ENCODE data around the gene TRIP6. TPM values are rescaled to one million over a fixed set of nuclear protein-coding genes. Genes with fewer than 3 reads are reported as not detected.

Gene TRIP6
- total RNA-seq, 4 donors from 2014 or later: 24.9 to 53.5 (median 43.1) TPM

DNA sequence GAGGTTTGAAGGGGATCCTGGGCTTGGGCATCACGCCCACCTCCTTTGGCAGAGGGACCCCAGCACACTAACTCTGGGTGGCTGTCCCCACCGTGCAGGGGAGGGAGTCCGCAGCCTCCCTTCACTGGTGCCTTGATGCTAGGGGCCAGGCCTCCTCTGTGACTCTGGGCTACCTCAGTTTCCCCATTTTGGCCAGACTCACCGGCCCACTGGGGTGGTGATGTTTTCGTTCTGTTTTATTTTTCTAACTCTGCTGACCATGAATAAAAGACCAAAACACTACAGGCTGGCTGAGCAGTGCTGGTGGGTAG, 503 bp upstream of the TRIP6 start:
- TF ChIP-seq, protein P1, sequence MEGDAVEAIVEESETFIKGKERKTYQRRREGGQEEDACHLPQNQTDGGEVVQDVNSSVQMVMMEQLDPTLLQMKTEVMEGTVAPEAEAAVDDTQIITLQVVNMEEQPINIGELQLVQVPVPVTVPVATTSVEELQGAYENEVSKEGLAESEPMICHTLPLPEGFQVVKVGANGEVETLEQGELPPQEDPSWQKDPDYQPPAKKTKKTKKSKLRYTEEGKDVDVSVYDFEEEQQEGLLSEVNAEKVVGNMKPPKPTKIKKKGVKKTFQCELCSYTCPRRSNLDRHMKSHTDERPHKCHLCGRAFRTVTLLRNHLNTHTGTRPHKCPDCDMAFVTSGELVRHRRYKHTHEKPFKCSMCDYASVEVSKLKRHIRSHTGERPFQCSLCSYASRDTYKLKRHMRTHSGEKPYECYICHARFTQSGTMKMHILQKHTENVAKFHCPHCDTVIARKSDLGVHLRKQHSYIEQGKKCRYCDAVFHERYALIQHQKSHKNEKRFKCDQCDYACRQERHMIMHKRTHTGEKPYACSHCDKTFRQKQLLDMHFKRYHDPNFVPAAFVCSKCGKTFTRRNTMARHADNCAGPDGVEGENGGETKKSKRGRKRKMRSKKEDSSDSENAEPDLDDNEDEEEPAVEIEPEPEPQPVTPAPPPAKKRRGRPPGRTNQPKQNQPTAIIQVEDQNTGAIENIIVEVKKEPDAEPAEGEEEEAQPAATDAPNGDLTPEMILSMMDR (IDR thresholded peaks at IDR 0.05; ENCODE audit: low read depth): no peak

DNA sequence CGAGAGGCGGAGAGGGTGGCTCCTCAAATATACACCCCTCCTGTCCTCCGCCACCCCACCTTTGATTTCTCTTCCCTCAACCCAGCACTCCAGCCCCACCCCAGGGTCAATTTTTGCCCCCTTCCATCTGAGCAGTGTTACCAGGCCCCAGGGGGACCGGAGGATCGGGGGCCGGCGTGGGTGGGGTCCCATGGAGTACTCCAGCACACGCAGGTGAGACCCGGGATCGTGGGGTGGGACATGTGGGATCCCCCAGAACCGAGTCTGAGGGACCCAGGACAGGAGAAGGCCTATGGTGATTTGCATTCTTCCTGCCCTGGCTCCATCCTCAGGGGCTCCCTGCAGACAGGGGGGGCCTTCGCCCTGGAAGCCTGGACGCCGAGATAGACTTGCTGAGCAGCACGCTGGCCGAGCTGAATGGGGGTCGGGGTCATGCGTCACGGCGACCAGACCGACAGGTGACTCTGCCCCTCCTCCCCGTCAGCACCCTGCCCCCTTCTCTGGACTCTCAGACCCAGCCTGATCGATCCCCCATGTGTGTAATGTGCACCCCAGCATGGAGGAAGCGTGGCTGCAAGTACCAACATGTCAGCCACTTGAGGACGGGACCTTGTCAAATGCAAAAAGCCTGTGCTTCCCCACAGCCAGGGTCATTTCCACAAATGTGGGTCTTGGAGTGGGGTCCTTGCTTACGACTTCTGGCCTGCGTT, 744 bp downstream of the TRIP6 start:
- TF ChIP-seq, protein P1 (IDR thresholded peaks at IDR 0.05; ENCODE audit: low read depth): no peak

DNA sequence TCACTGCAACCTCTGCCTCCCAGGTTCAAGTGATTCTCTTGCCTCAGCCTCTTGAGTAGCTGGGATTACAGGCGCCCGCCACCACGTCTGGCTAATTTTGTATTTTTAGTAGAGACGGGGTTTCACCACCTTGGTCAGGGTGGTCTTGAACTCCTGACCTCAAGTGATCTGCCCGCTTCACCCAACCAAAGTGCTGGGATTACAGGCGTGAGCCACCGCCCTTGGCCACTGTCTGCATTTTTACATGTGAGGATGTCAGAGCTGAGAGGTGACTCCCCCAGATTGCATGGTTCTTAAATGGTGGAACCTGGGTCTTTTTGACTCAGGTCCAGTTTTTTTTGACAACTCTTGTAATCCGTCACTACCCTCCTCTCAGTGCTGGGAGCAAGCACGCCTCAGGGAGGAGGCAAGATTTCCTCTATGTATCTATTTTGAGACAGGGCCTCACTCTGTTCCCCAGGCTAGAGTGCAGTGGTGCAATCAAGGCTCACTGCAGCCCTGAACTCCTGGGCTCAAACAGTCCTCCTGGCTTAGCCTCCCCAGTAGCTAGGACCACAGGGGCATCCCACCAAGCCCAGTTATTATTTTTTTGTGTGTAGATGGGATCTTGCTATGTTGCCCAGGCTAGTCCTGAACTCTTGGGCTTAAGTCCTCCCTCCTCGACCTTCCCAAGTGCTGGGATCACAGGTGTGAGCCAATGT, 6.6 kb downstream of the TRIP6 start:
- TF ChIP-seq, protein P1 (IDR thresholded peaks at IDR 0.05; ENCODE audit: low read depth): no peak

DNA sequence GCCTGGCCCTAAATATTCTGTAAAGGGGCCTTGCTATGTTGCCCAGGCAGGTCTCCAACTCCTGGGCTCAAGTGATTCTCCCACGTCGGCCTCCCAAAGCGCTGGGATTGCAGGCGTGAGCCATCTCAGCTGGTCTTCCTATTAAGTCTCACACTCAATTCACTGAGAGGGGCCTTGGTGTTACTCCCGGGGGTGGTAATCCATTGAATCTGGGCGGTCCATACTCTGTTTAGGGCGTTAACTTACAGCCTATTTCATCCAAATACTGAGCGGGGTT, 7.1 kb downstream of the TRIP6 start:
- TF ChIP-seq, protein P1 (IDR thresholded peaks at IDR 0.05; ENCODE audit: low read depth): no peak

DNA sequence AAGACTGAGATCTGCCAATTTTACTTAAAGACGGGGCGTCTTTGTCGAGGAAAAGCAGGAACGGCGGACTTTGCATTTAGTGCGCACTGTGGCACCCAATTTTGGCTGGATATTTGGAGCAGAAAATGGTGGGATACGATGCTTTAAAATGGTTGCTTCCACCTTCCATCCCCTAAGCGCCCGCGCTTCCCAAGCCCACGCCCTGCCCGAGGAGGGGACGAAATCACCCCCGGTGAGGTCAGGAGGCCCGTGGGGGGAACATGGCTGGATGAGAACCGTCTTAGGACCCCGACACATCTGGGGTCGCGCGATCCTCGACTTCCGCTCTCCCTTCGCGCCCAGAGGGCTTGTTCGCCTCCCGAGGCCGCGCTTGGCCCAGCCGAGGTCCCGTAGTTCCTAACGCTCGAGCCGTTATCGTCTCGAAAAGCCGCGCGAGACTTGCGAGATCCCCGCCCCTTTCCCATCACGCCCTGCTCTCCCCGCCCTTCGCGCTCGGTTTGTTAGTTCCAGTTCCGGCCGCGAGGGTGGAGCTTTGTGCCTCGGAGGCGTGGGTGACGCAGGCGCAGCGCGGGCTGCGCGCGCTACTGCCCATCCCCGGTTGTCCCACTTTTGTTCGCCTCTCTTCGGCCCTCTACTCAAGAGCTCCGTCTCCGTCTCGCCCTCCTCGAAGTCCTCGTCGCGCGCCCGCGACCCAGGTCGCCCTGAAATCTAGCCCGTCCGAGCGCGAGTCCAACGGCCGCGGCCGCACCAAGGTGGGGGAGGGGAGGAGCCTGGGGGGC, 7.6 kb downstream of the TRIP6 start, which contains the start of gene SRRT:
TSS of gene SRRT (plus strand) at position 527 of the 779 bp plus-strand sequence. CDS start 488 bp downstream, outside the sequence.
- TF ChIP-seq, protein P1 (IDR thresholded peaks at IDR 0.05; ENCODE audit: low read depth): no peak

DNA sequence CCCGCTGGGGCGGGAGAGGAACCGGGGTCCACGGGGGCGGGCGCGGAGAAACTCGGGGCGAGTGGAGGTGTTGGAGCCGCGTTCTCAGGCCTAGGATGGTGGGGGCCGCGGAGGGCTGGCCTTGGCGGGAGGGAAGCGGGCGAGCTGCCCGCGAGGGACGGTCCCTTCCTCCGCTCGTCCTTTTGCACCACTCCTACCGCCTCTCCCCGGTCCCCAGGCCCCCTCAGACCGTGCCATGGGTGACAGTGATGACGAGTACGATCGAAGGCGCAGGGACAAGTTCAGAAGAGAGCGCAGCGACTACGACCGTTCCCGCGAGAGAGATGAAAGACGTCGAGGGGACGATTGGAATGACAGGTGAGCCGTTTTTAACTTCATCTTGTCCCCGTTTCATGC, 8.2 kb downstream of the TRIP6 start:
- TF ChIP-seq, protein P1 (IDR thresholded peaks at IDR 0.05; ENCODE audit: low read depth): no peak

DNA sequence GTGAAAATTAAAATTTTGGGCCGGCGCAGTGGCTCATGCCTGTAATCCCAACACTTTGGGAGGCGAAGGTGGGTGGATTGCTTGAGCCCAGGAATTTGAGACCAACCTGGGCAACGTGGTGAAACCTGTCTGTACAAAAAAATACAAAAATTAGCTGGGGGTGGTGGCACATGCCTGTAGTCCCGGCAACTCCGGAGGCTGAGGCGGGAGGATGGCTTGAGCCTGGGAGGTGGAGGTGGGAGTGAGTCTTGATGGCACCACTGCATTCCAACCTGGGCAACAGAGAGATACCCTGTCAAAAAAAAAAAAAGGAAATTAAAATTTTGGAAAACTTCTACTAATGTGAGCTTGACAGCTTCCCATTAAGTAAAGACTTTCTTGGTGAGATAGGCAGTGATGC, 10.8 kb downstream of the TRIP6 start:
- TF ChIP-seq, protein P1 (IDR thresholded peaks at IDR 0.05; ENCODE audit: low read depth): no peak
